GM12865 (cell line): ENCODE results near the gene TMEM30A.

ENCODE experiments used
- DNase-seq: peaks from one replicate; pipeline ENCODE4 v3.0.0; 2010; ENCODE audit warnings: low read depth
- H3K4me3 ChIP-seq: 2 replicates; pipeline ENCODE4 v1.5.1; 2011; ENCODE audit warnings: mild to moderate bottlenecking, low read depth, low read length, control low read depth
- CTCF ChIP-seq: IDR thresholded peaks from 2 replicates; pipeline ENCODE4 v1.5.1; 2011; ENCODE audit warnings: low read length, control low read depth, low read depth, inconsistent platforms; ENCODE audit not compliant: insufficient read depth; ENCODE audit errors: missing control alignments

TMEM30A gene

DNA sequence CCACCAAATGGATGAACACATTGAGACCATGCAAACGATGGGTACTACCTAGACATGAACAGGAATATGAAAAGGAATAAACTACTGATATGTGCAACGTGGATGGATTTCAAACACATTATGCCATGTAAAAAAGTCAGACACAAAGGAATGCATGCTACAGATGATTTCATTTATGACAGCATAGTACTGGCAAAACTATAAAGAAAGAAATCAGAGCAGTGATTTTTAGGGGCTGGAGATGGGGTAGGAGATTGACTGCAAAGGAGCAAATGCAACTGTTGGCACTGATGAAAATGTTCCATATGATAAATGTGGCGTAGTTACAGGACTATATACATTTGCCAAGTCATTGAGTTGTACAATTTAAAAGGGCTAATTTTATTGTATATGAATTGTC is 65.3 kb downstream of the TMEM30A start:
- no peak for DNase-seq
- TF ChIP-seq CTCF: no peak
- no peak overlapping the region for H3K4me3 ChIP-seq

- no peak for DNase-seq
- no peak for TF ChIP-seq CTCF
- no peak overlapping the region for H3K4me3 ChIP-seq
These were observed 67.4 kb downstream of the TMEM30A start for GRCh38 chr6:75217193-75217592.

DNA sequence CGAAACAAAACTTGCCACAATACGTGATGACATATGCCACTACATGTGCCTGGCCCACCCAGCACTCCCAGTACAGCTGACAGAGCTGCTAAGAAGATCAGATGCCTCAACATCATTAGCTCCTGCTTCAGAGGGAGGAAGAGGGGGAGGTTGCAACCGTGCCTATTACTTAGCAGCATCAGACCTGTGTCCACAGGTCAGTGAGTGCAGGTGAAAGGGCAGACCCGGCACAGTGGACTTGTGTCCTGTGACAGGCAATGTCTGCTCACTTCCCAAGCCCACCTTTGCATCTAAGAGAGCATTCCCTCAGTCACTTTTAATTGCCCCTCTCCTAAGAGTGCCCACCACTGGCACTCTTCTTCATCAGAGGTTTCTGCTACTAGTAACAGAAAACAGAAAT is 69.3 kb downstream of the TMEM30A start:
- no peak for DNase-seq
- TF ChIP-seq CTCF: no peak
- no peak overlapping the region for H3K4me3 ChIP-seq

- peak; percentile 25 for DNase-seq
- no peak overlapping the region for H3K4me3 ChIP-seq
- TF ChIP-seq CTCF: peak; percentile 9
These were observed 70.9 kb downstream of the TMEM30A start for GRCh38 chr6:75213732-75214131.

DNA sequence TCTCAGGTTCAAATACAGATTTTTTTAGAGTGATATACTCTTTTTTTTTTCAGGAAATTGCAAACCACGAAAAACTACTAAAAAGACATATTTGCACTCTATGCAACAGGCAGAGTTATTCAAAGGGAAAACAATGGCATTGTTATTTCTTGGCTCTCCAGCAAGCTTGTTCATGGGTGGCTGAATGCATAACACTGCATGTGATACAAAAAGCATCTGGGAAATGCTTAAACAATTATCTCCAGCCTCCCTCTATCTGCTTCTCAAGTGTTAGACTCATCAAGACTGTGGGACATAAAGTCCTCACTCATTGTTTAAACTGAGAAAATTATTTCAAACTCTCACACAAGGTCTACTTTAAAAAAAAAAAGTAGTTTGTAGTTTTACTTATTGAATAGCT is 71.5 kb downstream of the TMEM30A start:
- TF ChIP-seq CTCF: no peak
- H3K4me3 ChIP-seq: no peak overlapping the region
- DNase-seq: no peak

DNA sequence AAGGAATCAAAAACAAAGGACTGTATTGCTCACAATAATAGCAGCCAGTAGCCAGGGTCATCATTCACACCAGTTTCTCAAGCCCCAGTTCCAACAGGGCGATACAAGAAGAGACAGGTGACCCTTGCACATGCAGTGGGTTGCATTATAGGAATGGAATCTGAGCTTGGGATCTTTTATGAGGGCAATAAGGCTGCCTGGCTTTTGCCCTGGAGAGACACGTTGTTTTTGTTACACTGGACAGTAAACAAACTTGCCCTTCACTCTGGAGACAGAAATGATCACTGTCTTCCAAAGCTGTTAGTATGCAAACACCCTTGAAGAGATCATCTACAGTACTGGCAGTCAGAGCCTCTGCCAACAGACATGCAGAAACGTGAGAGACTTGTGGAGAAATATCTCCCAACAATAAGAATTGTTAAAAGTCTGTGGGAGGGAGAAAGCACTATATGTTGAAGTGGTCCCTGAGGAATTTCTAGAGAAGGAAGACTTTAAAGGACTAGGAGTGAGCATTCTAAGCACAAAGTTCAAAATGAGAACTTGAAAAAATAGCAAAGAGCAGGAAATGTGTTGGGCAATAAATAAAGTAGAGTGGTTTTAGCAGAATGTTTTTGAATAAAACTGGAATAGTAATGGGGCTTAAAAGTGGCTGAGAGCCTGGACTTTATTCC is 72.5 kb downstream of the TMEM30A start:
- DNase-seq: no peak
- H3K4me3 ChIP-seq: no peak overlapping the region
- no peak for TF ChIP-seq CTCF

DNA sequence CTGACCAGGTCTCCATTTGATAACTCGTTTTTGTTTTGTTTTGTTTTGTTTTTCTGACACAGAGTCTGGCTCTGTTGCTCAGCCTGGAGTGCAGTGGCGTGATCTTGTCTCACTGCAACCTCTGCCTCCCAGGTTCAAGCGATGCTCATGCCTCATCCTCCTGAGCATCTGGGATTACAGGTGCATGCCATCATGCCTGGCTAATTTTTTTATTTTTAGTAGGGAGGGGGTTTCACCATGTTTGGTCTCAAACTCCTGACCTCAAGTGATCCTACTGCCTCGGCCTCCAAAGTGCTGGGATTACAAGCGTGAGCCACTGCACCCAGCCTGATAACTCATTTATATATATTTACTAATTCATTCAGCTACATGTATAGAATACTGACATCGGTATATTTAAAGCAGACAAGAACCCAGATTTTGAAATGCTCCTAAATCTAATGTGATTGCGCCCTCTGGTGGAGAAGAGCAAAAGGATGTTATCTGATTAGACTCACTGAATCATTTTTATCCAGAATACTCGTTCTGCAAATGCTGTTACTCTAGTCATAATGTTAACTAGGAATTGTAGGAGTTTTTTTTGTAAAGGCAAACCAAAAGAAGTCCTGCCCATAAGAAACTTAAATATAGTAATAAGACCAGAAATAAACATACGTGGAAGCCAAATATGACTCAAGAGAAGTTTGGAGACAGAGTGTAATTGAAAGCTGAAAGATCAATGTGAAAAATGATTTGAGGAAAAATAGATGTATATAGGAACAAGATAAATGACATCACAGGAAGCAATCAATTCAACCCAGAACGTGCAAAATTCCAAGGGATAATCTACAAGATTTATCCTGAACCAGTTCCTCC is 73.5 kb downstream of the TMEM30A start:
- peak; percentile 64 for TF ChIP-seq CTCF
- H3K4me3 ChIP-seq: no peak overlapping the region
- DNase-seq: peak; percentile 73
